ENCODE data around the gene CPE. TPM values are rescaled to one million over a fixed set of nuclear protein-coding genes. Genes with fewer than 3 reads are reported as not detected.

Gene CPE
- total RNA-seq, 1 experiment from 2014 or later = 29.3 TPM

- RAD21 ChIA-PET (ENCODE audit: low non-redundant PET in 1 of 2, low total read pairs in 2 of 2, uncharacterized antibody in 2 of 2, unreplicated experiment in 2 of 2) = no interaction called here
- ATAC-seq (no peak), DNase-seq (ENCODE audit: low read depth, low spot score) (no peak)
- BruUV-seq (replicated peaks) = no TSS peak
- CTCF ChIA-PET = no interaction called here
- Histone ChIP-seq H3K79me2 (ENCODE audit: insufficient read depth, low read length) (no peaks in the 10 kb centered on the region), H3K9me3 (ENCODE audit: control insufficient read depth in 1 of 2, insufficient read depth in 1 of 2, low read depth in 1 of 2, low read length in 2 of 2) (no peaks in the 10 kb centered on the region), H3K4me2 (ENCODE audit: low read length) (no peak overlapping the region), H4K20me1 (ENCODE audit: insufficient read depth) (no peaks in the 10 kb centered on the region), H3K4me3 (replicated peaks in 1 of 2; ENCODE audit: low read depth in 1 of 2, low read length in 2 of 2) (no peak overlapping the region), H3K9me2 (ENCODE audit: insufficient read depth) (no peaks in the 10 kb centered on the region), H3K36me3 (ENCODE audit: control insufficient read depth in 1 of 2, insufficient read depth in 2 of 2, low read length in 2 of 2) (no peaks in the 10 kb centered on the region), H3K27me3 (ENCODE audit: insufficient read depth, low read length) (0 out of 2 replicates have a peak, but pooled peaks cover 3% of the 10 kb centered on the region), H3K4me1 (ENCODE audit: control insufficient read depth in 1 of 2, insufficient read depth in 2 of 2, low read length in 2 of 2) (peaks cover 26 to 29% of the 10 kb centered on the region in 2 experiments), H3K27ac (ENCODE audit: low read depth, low read length) (no peak overlapping the region), H2AFZ (ENCODE audit: low read depth, low read length, poor library complexity, severe bottlenecking) (no peak overlapping the region), H3K9ac (ENCODE audit: low read length) (no peak overlapping the region)
- intact Hi-C loops (cut with micrococcal nuclease) = no loop called here
- no peak for TF ChIP-seq YY1 (IDR thresholded peaks at IDR 0.05; ENCODE audit: extremely low read depth, insufficient replicate concordance, low read depth, low read length)
- no peak for TF ChIP-seq POLR2AphosphoS5 (IDR thresholded peaks at IDR 0.05; ENCODE audit: low read depth, low read length)
- TF ChIP-seq SP1 (IDR thresholded peaks at IDR 0.05; ENCODE audit: low read depth) = no peak
- no peak for TF ChIP-seq ATF3 (IDR thresholded peaks at IDR 0.05)
- TF ChIP-seq CBX3 (IDR thresholded peaks at IDR 0.05; ENCODE audit: low read depth) = no peak
- no peak for TF ChIP-seq ZNF274 (IDR thresholded peaks at IDR 0.05; ENCODE audit: low read depth, low read length)
- no peak for TF ChIP-seq CEBPB (IDR thresholded peaks at IDR 0.05; ENCODE audit: low read depth)
- TF ChIP-seq, protein P1, sequence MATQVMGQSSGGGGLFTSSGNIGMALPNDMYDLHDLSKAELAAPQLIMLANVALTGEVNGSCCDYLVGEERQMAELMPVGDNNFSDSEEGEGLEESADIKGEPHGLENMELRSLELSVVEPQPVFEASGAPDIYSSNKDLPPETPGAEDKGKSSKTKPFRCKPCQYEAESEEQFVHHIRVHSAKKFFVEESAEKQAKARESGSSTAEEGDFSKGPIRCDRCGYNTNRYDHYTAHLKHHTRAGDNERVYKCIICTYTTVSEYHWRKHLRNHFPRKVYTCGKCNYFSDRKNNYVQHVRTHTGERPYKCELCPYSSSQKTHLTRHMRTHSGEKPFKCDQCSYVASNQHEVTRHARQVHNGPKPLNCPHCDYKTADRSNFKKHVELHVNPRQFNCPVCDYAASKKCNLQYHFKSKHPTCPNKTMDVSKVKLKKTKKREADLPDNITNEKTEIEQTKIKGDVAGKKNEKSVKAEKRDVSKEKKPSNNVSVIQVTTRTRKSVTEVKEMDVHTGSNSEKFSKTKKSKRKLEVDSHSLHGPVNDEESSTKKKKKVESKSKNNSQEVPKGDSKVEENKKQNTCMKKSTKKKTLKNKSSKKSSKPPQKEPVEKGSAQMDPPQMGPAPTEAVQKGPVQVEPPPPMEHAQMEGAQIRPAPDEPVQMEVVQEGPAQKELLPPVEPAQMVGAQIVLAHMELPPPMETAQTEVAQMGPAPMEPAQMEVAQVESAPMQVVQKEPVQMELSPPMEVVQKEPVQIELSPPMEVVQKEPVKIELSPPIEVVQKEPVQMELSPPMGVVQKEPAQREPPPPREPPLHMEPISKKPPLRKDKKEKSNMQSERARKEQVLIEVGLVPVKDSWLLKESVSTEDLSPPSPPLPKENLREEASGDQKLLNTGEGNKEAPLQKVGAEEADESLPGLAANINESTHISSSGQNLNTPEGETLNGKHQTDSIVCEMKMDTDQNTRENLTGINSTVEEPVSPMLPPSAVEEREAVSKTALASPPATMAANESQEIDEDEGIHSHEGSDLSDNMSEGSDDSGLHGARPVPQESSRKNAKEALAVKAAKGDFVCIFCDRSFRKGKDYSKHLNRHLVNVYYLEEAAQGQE (IDR thresholded peaks at IDR 0.05; ENCODE audit: low read depth) = no peak
- TF ChIP-seq FOSL1 (IDR thresholded peaks at IDR 0.05; ENCODE audit: low read depth) = no peak
- no peak for TF ChIP-seq POLR2A (IDR thresholded peaks at IDR 0.05; ENCODE audit: borderline replicate concordance, extremely low read depth, insufficient read depth, insufficient read length)
- TF ChIP-seq SRF (IDR thresholded peaks at IDR 0.05; ENCODE audit: low read depth) = no peak
- TF ChIP-seq JUND (IDR thresholded peaks at IDR 0.05) = no peak
- no peak for TF ChIP-seq ZBTB33 (IDR thresholded peaks at IDR 0.05; ENCODE audit: extremely low read depth, insufficient replicate concordance, low read length)
- TF ChIP-seq RAD21 (IDR thresholded peaks at IDR 0.05; ENCODE audit: low read depth) = no peak
- no peak for TF ChIP-seq EGR1 (IDR thresholded peaks at IDR 0.05; ENCODE audit: low read depth)
- TF ChIP-seq, protein P2, sequence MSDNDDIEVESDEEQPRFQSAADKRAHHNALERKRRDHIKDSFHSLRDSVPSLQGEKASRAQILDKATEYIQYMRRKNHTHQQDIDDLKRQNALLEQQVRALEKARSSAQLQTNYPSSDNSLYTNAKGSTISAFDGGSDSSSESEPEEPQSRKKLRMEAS (IDR thresholded peaks at IDR 0.05) = no peak
- no peak for TF ChIP-seq EZH2phosphoT487 (IDR thresholded peaks at IDR 0.05; ENCODE audit: borderline replicate concordance)
- TF ChIP-seq, protein P3, sequence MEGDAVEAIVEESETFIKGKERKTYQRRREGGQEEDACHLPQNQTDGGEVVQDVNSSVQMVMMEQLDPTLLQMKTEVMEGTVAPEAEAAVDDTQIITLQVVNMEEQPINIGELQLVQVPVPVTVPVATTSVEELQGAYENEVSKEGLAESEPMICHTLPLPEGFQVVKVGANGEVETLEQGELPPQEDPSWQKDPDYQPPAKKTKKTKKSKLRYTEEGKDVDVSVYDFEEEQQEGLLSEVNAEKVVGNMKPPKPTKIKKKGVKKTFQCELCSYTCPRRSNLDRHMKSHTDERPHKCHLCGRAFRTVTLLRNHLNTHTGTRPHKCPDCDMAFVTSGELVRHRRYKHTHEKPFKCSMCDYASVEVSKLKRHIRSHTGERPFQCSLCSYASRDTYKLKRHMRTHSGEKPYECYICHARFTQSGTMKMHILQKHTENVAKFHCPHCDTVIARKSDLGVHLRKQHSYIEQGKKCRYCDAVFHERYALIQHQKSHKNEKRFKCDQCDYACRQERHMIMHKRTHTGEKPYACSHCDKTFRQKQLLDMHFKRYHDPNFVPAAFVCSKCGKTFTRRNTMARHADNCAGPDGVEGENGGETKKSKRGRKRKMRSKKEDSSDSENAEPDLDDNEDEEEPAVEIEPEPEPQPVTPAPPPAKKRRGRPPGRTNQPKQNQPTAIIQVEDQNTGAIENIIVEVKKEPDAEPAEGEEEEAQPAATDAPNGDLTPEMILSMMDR (IDR thresholded peaks at IDR 0.05 in 2 of 3, conservative IDR thresholded peaks at IDR 0.05 in 1 of 3; ENCODE audit: borderline replicate concordance in 1 of 3, insufficient read depth in 1 of 3, low read depth in 2 of 3, low read length in 2 of 3) = no peak
- TF ChIP-seq ZFX (IDR thresholded peaks at IDR 0.05) = no peak
- POLR2A ChIA-PET = no interaction called here
Observed at GRCh38 chr4:165437691-165438090, 58.9 kb downstream of the CPE start.

Measured in HCT116 (cell line).